Erythroblast (primary cell): ENCODE results near the gene NR1D2.
"Not testable (repeated sequence)": the region's sequence is repeated elsewhere in the genome, so short reads cannot be mapped to it uniquely, and the experiment has no call there.

ENCODE experiments used
- DNase-seq, 2 experiments: peaks; one replicate each; lab custom pipeline; 2025; lab: John Stamatoyannopoulos, UW
- GATA1 ChIP-seq: IDR thresholded peaks from 2 replicates; pipeline ENCODE4 v1.6.1; 2011; ENCODE audit warnings: low read depth, mild to moderate bottlenecking, control low read depth, low read length, moderate library complexity
- POLR2A ChIP-seq: IDR thresholded peaks from 2 replicates; pipeline ENCODE4 v1.6.1; 2011; ENCODE audit warnings: mild to moderate bottlenecking, low read length

NR1D2 gene

DNA sequence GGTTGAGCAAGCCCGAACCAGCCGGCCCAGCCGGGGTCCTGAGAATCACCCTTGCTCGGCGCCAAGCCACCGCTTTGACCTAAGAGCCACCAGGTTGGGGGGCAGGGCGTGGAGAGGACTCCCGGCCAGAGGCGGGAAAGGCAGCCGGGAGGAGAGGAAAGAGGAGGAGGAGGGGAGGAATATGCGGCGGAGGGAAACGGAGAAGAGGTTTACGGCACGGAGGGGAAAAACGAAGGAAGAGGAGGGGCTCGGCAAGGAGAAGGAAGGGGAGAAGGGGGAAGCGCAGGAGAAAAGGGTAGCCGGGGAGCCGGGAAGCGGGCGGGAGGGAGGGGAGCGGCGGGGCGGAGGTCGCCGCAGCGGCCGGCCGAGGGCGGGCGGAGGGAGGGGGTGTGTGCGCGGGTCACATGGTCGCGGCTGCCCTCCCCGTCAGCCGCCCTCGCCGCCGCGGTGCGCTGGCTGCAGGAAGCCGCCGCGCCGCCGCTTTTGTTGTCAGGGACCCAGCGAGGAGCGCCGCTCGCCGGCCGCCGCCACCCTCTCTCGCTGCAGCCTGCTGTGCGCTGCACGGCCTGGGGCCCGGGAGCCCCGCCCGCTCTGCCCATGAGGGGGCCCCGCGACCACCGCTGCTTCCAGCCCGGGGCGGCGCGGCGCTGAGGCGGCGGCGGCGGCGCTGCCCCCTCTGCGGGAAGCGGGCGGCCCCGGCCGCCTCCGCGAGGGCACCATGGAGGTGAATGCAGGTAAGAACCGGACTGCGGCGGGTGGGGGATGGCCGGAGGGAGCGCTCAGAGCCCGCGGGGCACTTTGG is at the start of gene NR1D2:
NR1D2 (plus strand) TSS at position 426 of the 802 bp plus-strand sequence; CDS start at position 719, 293 bp downstream.
- TF ChIP-seq POLR2A (no peak), GATA1 (no peak)
- peak; percentile 82 to 90 for DNase-seq

DNA sequence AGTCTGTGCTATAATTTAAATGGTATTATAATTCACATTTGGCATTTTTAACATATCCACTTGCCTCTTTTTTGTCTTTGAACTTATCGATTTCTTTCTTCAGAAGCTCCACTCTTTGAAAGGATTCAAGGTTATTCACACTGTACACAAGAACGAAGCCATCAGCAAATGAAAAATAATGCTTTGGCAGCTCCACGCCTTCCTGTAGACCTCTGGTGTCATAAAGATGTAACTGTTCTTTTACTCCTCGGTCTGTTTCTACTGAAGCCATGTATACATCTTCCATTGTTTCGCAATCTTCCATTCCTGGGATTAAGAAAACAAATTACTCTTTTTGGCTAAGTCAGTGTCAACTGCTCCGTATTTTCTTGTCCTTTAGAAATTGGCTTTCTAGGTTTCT is 44.3 kb upstream of the NR1D2 start:
- no peak for TF ChIP-seq POLR2A
- TF ChIP-seq GATA1: no peak
- no peak for DNase-seq

DNA sequence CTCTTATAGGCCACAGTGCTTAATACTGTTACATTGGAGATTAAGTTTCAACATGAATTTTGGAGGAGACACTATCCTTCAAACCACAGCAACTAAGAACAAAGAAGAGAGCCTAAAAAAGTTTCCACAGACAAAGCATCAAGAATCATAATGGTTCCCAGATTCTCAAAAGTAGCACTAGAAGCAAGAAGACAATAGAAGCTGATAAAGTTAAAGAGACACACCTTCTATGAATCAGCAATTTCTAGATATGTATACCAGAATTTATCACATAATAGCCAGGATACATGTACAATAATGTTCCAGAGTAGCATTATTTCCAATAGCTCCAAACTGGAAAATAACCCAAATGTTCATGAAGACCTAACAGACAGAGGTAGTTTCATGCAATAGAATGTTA is 40.5 kb upstream of the NR1D2 start:
- no peak for TF ChIP-seq POLR2A
- no peak for TF ChIP-seq GATA1
- DNase-seq: no peak

DNA sequence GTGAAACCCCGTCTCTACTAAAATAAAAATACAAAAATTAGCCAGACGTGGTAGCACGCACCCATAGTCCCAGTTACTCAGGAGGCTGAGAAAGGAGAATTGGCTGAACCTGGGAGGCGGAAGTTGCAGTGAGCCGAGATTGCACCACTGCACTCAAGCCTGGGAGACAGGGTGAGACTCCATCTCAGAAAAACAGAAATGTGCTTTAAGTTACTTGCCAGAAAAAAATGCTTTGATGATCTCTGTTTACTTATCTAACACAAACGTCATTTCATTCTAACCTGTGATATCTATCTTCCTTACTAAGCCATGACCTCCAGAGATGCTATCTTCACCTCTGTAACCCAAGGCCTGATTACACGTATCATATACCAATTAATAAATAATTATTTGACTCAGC is 35.7 kb upstream of the NR1D2 start:
- DNase-seq: no peak
- TF ChIP-seq POLR2A (no peak), GATA1 (no peak)

DNA sequence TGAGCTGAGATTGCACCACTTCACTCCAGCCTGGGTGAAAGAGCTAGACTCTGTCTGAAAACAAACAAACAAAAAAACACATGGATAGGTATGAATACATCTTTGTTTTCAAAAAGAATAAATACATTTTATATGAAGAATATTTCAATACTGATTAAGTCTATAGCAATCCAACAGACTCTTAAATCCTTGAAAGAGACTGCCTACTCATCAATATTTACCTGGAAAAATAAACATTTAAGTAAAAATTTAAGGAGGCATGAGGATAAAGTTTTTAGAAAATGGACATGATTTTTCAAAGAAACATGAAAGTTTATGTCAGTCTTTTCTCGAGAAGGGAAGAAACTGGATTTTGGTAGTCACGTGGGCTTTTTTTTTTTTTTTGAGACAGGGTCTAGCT is 33.7 kb upstream of the NR1D2 start:
- DNase-seq: no peak
- no peak for TF ChIP-seq GATA1
- no peak for TF ChIP-seq POLR2A

DNA sequence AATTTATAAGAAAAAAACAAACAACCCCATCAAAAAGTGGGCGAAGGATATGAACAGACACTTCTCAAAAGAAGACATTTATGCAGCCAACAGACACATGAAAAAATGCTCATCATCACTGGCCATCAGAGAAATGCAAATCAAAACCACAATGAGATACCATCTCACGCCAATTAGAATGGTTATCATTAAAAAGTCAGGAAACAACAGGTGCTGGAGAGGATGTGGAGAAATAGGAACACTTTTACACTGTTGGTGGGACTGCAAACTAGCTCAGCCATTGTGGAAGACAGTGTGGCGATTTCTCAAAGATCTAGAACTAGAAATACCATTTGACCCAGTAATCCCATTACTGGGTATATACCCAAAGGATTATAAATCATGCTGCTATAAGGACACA is 32.8 kb upstream of the NR1D2 start:
- DNase-seq: not testable (repeated sequence)

DNA sequence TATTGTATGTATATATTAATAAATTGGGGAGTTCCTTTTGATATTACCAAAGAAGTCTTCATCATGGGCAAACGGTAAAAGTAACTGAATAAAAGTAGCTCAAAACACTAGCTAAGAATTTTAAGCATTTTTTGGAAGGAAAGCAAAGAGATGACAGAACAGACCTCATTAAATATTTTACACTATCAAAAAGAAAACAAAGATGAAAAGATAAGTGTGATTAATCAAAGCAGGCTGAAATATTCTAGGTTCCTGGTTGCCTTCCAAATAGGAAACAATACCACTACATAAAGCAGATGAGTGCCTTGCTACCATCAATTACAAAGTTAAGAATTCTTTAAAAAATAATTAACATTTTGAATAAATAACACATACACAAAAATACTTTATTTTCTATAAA is 31.9 kb upstream of the NR1D2 start:
- TF ChIP-seq GATA1: no peak
- no peak for TF ChIP-seq POLR2A
- DNase-seq: no peak

DNA sequence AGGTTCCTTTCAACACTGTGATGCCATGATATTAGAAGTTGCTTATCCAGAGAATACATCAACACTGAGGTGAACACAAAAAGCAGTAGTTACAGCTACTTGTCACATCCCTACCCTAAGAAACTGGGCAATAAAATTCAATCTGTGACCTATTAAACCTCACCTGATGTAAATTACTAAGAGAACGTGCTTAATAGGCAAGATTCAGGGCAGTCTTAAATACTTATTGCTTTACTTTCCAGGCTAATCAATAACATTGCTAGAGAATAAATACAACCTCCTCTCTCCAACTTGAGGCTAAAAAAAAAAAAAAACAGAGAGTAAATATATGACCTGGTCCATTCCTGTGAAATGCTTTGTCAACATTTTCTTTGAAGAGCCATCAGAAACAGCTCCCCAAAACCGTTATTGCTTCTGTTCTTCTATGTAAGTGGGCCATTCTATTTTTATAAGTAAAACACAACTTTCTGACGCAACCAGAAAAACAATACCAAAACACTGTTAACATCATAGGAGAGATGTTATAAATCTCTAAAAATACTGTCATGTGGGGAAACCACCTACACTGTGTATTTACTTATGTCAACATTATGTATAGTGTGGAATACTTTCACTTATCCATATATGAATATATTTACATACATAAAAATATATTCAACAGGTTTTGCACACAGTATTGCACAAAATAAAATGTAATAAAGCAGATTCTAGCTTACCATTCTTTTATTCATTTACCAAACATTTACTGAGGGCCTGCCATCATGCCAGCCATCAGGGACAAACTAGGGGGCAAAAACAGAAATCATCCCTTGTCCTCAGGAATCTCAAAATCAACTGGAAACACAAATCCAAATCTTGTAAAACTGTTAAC is 31.0 kb upstream of the NR1D2 start:
- DNase-seq: no peak
- TF ChIP-seq GATA1 (no peak), POLR2A (no peak)

DNA sequence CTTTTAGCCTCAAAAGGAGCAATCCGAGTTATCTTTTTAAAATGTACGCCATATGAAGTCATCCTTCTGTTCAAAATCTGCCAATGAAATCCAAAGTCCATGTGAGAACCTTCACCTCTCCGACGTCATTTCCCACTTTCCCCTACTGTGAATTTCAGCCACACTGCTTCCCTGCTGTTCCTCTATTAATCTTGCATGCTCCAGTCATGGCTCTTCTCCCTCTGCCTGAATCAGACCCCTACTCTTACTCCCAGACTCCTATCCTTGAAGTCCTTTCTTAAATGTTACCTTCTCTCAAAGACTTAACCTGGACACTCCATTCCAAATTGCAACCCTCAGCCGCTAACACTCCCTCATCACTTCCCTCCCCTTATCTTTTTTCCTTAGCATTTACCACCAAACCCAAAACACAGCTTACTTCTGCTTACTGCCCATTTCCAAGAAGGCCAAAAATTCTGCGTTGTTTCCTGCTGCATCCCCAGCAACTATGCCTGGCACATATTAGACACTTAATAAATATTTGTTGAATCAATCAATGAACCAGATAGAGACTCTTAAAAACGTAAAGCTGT is 29.5 kb upstream of the NR1D2 start:
- peak in 1 of 2 experiments; percentile 19 for DNase-seq
- no peak for TF ChIP-seq GATA1
- TF ChIP-seq POLR2A: no peak

DNA sequence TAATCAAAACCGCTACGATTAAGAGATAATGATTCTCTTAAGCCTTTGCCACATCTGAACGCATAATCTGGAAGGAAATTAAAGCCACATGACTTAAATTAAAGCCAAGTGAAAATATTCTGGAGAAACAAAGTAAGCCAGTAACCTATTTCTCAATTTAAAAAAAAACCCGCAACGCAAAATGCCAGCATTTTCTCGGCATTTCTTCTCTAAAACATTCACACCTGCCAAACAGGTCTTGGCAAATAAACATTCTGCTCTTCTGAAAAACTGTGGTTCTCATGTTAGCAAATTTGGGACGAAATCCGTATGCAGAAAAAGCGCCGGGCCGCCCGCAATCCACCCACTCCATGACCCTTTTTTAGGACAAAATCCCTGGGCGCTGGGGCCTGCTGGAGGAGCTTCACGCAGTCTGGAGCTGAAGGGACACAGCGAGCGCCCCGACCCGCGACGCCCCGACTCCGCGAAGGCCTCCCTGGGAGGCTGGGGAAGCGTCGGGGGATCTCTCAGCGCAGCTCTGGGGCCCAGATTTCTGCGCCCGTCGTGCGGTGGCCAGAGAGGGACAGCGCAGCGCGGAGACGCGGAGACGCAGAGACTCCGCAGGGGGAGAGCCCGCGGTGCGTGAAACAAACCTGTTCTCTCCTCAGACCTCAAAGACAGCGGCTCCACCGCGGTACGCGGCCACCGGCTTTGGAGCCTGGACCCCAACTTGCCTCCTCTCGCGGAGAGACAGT is 28.8 kb upstream of the NR1D2 start:
- no peak for TF ChIP-seq POLR2A
- TF ChIP-seq GATA1: no peak
- no peak for DNase-seq

DNA sequence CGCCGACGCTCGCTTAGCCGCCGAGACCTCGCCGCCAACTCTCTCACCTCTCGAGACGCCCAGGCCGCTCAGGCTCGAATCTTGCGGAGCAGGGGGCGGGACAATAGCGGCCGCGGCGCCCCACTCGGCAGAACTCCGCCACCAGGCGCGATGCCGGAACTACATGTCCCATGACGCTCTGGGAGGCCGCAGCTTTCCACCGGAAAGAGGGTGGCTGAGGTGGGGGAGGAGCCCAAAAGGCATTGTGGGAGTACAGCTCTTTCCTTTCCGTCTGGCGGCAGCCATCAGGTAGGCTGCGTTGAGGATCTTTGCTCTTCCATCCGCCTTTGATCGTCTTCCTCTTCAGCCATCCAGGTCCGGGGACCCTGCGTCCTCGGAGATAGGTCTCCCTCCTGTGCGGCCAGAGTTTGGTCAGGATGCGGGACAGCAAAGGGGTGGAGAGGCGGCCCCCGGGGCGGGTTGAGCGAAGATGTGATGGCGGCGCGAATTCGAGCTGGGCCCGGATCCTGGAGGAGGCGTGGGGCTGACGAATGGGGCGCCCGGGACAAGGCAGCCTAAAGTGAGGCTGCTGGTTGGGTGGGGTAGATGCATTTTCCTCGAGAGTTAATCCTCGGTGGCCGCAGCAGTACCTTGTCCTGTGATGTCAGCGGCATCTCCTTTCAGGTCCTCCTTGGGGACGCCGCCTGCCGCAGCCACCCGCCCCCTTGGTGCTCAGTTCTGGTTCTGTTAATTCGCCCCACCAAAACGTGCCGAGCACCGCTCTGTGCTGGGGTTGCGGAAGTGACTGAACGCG is 28.0 kb upstream of the NR1D2 start, which contains the start of the genes NKIRAS1 and RPL15:
NKIRAS1 (minus strand) TSS at position 105 of the 793 bp plus-strand sequence. CDS start 6,086 bp downstream, outside the sequence.
RPL15 (plus strand) TSS at position 247 of the 793 bp plus-strand sequence. CDS start 728 bp downstream, outside the sequence.
- TF ChIP-seq POLR2A (peak; percentile 100), GATA1 (no peak)
- peak; percentile 95 to 96 for DNase-seq

DNA sequence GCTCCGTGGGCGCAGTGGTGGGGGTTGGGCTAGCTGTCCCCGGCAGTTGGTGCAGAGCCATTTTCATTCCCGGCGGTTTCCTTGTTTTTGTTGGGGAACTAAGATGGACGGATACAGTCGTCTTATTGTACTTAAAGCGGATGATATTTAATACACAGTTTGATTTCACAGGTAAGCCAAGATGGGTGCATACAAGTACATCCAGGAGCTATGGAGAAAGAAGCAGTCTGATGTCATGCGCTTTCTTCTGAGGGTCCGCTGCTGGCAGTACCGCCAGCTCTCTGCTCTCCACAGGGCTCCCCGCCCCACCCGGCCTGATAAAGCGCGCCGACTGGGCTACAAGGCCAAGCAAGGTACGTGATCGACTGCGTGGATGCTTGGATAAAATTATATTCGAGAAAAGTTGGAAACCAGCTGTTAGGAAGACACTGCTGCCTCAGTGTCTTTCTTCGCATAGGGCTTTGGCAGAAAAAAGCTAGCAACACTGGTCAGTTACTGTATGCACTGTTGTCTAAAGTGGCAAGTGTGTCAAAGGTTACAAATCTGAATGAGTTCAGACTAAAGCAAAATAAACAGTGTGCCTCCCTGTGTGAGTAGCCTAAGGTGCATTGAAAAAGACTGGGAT is 27.3 kb upstream of the NR1D2 start:
- DNase-seq: peak in 1 of 2 experiments; percentile 40

DNA sequence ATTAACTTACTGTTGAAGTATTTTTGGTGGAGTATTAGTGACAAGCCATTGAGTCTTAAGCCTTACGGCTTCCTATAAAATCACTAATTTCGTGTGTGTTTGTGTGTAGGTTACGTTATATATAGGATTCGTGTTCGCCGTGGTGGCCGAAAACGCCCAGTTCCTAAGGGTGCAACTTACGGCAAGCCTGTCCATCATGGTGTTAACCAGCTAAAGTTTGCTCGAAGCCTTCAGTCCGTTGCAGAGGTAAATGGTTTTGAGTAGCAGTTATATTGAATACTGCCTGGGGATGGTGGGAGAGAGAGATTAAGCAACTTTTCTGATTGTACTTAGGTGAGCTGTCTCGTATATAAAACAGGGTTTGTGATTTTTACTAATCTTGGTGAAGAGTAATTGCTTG is 26.8 kb upstream of the NR1D2 start:
- peak; percentile 13 to 34 for DNase-seq
